Measurements from ENCODE around the gene MRPL37.

MRPL37 gene

DNA sequence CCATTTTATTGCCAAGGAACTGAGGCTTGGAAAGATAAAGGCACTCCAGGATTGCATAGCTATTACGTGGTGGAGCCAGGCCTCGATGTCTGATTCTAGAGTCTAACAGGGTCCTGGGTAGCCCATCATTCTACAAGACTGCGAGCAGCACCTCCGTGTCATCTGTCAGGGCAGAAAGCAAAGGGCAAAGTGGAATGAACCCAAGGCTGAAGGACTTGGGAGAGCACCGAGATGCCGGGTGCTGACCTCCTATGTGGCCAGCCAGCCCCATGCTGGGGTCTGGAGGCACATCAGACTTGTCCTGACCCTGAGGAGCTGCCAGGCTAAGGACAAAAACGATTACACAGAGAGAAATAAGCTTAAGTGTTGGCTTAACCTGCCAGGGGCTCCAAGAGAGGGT lies 62.3 kb downstream of the MRPL37 start:
- in situ Hi-C loops (cut with HindIII; ENCODE audit: low sequenced_read_pairs) = no loop called here

DNA sequence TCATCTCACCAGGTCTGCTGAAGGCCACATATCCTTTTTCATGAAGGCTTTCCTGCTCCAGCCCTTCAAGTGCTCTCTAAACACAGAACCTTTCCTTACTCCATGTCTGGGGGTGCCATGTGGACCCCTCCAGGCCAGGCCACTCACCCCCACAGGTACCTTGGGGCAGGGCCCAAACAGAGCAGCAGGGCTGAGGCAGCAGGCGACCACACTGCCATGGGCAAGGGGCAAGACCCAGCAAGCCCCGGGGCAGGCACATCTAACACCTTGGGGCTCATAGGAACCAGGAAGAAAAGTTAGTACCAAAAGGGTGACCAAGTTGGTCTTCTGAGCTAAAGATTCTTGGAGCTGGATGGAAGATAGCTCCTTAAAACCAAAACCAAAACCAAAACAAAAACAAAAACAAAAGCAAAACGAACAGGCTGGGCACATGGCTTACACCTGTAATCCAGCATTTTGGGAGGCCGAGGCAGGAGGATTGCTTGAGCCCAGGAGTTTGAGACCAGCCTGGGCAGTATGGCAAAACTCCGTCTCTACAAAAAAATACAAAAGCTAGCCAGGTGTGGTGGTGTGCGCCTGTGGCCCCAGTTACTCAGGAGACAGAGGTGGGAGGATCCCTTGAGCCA lies 63.7 kb downstream of the MRPL37 start:
- in situ Hi-C loops (cut with HindIII; ENCODE audit: low sequenced_read_pairs) = no loop called here

DNA sequence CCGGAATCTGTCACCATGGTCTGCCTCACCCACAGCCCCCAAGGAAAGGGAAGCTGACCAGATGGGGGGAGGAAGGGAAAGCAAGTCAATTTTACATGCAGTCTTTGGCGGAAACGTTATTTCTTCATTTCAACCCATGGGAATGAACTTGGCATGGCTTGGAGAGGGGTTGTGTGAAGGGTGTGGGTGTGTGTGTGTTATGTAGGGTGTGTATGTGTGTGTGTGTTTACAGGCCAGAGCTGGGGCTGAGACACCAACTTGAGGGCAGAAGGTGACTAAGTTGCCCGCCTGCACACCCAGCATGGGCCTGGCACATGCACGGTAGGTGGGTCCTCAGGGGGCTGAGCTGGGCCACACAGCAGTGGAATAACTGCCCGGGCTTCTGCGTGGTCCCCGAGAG lies 65.2 kb downstream of the MRPL37 start:
- in situ Hi-C loops (cut with HindIII; ENCODE audit: low sequenced_read_pairs) = no loop called here

DNA sequence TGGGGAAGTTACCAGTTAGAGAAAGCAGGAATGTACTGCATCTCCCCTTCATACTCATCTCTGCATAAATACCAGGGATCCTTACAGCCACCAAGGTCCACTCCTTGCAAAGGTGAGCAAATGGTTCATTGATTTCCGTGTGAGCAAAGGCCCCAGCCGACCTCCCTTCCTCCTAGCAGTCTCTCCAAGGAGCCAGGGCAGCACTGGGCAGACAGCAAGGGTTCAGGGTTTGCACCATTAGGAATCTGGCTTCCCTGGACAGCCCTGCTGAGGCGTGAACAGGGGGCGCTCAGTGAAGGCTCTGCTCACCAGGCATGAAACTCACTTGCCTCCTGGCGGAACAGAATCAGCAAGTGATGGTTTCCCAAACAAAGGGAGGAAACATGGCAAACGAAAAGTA lies 65.7 kb downstream of the MRPL37 start:
- in situ Hi-C loops (cut with HindIII; ENCODE audit: low sequenced_read_pairs) = no loop called here

DNA sequence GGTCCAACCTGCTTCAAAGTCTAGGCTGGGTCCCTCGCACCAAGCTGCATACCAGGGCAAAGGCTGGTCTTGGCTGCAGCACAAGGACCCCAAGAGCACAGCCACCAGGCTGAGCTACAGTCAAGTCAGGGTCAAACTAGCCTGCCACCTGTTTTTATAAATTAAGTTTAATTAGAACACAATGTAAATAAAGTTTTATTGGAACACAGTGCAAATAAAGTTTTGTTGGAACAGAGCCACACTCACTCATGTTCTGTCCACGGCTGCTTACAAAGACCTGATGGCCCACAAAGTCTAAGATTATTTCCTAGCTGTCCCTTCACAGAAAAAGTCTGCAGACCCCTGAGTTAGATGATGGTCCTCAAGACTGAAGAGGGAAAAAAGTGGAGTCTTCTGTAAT lies 66.2 kb downstream of the MRPL37 start:
- in situ Hi-C loops (cut with HindIII; ENCODE audit: low sequenced_read_pairs) = no loop called here

DNA sequence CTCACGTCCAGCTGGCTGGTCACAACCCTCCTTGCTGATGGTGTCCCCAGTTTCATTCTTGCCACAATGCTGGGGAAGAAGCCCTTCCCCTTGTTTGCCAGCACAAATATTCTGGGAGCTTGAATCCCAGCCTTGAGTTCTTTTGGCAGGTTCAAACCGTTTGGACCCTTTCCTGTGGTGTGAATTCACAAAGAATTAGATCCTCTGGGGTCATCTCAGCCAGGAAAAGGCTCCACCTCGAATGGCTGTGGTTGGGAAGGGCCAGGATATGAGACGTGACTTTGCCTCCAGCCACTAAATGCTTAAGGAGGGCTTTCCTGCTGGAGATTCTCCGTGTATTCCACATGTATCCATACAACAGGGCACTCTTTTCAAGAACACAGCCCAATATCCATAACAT lies 66.9 kb downstream of the MRPL37 start:
- in situ Hi-C loops (cut with HindIII; ENCODE audit: low sequenced_read_pairs) = no loop called here
